BJ (cell line): Measurements from ENCODE around the gene CCL25. TPM values are rescaled to one million over a fixed set of nuclear protein-coding genes. Genes with fewer than 3 reads are reported as not detected.

Experiments used
- CTCF ChIA-PET: fragments of 350-600 bp; formaldehyde crosslinking; extraction: SDS; loops from one replicate; lab custom pipeline; 2021; ENCODE audit warnings: antibody characterized with exemption, inconsistent platforms; lab: Yijun Ruan, JAX
- POLR2A ChIA-PET: fragments of 300-600 bp; sonication (Branson Sonifier 250); formaldehyde crosslinking; extraction: SDS; loops from one replicate; lab custom pipeline; 2021; ENCODE audit warnings: antibody characterized with exemption; lab: Charles Lee
- DNase-seq: peaks from one replicate; pipeline ENCODE4 v3.0.0-alpha.2; 2011; ENCODE audit warnings: low read depth
- H3K27me3 ChIP-seq: 2 replicates; pipeline ENCODE4 v1.6.0; 2011; ENCODE audit warnings: low read length; ENCODE audit not compliant: control insufficient read depth, insufficient read depth
- H3K36me3 ChIP-seq: 2 replicates; pipeline ENCODE4 v1.5.1; 2011; ENCODE audit warnings: low read length; ENCODE audit not compliant: control insufficient read depth, insufficient read depth
- H3K4me3 ChIP-seq: 2 replicates; pipeline ENCODE4 v1.5.1; 2011; ENCODE audit warnings: low read depth, mild to moderate bottlenecking, control low read depth, low read length
- polyA plus RNA-seq: library from polyadenylated mRNA; depleted of rRNA; stranded (reverse); fragments of >200 nt; gene quantifications from 2 replicates; pipeline ENCODE4 v1.2.3, GENCODE V29; 2011
- TF ChIP-seq, protein P1 (sequence below): IDR thresholded peaks from 2 replicates; pipeline ENCODE4 v1.5.1; 2011; ENCODE audit warnings: low read depth, mild to moderate bottlenecking, control low read depth, inconsistent platforms, low read length, moderate library complexity; ENCODE audit not compliant: insufficient read depth

CCL25 gene
- polyA plus RNA-seq, 1 experiment, result not detected

GRCh38 chr19:8056533-8056932 is 4.0 kb downstream of the CCL25 start:
- DNase-seq, result no peak
- Histone ChIP-seq H3K4me3 (no peak overlapping the region), H3K27me3 (no peaks in the 10 kb centered on the region), H3K36me3 (no peaks in the 10 kb centered on the region)
- ChIA-PET CTCF (no interaction called here), POLR2A (no interaction called here)
- TF ChIP-seq, protein P1, sequence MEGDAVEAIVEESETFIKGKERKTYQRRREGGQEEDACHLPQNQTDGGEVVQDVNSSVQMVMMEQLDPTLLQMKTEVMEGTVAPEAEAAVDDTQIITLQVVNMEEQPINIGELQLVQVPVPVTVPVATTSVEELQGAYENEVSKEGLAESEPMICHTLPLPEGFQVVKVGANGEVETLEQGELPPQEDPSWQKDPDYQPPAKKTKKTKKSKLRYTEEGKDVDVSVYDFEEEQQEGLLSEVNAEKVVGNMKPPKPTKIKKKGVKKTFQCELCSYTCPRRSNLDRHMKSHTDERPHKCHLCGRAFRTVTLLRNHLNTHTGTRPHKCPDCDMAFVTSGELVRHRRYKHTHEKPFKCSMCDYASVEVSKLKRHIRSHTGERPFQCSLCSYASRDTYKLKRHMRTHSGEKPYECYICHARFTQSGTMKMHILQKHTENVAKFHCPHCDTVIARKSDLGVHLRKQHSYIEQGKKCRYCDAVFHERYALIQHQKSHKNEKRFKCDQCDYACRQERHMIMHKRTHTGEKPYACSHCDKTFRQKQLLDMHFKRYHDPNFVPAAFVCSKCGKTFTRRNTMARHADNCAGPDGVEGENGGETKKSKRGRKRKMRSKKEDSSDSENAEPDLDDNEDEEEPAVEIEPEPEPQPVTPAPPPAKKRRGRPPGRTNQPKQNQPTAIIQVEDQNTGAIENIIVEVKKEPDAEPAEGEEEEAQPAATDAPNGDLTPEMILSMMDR, result no peak

- Histone ChIP-seq H3K4me3 (no peak overlapping the region), H3K27me3 (no peaks in the 10 kb centered on the region), H3K36me3 (no peaks in the 10 kb centered on the region)
- ChIA-PET CTCF (no interaction called here), POLR2A (no interaction called here)
- TF ChIP-seq, protein P1, result no peak
- DNase-seq, result no peak
These were observed 5.1 kb downstream of the CCL25 start for GRCh38 chr19:8057545-8058270.

DNA sequence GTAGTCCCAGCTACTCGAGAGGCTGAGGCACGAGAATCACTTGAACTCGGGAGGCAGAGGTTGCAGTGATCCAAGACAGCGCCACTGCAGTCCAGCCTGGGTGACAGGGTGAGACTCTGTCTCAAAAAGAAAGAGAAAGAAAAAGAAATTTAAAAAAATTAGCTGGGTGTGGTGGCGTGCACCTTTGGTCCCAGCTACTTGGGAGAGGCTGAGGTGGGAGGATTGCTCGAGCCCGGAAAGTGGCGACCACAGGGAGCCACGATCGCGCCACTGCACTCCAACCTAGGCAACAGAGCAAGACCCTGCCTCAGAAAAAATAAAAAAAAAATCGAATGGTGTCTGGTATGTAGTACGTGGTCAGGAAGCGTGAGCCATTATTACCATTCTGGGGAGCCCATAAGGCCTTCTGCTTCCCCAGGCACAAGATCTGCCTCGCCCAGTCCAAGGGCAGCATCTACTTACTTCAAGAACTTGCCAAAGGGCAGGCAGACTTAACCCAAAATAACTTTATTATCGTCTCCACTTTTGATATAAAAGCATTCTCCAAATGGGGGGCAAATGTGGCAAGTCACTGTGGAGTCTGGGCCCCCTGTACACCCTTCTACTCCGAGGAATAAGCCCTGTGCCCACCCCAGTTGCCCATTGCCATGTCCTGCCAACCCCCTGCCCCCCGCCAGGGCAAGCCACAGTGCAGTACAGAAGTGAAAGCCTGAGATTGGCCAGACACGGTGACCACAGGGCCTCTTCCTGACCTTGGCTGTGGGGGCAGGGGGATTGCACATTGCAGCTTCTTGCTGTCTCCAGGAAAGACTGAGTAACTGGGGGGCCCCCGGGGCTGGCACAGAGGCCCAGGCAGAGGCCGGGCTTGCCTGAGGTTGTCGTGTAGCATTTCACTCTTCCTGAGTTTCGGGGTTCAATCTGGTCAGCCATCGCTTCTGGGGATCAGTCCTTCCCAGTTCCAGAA is 12.6 kb downstream of the CCL25 start:
- CTCF ChIA-PET, result no interaction called here

DNA sequence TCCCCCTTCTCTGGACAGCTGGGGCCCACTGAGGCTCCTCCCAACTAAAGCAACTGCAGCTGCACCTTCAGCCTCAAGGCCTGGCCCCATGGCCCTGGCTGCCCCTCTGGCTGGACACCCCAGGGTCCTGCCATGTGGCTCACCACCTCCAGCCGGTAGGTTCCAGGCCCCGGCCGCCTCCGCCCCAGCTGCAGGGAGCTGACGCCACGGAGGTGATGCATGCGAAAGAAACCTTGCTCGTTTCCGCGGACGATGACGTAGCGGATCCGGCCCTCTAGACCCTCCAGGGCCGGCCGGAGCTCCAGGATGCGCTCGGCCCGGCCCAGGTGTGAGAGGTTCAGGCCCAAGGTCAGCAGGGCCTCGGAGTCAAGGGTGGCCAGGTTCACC is 13.3 kb downstream of the CCL25 start:
- no peak for DNase-seq
- POLR2A ChIA-PET, result no interaction called here
- Histone ChIP-seq H3K27me3 (no peaks in the 10 kb centered on the region), H3K36me3 (no peaks in the 10 kb centered on the region), H3K4me3 (no peak overlapping the region)
- TF ChIP-seq, protein P1, result no peak
- CTCF ChIA-PET, result no interaction called here

More for the DNA sequence above, 12.6 kb downstream of the CCL25 start:
- no peak overlapping the region for H3K4me3 ChIP-seq
- H3K27me3 ChIP-seq, result no peaks in the 10 kb centered on the region
- TF ChIP-seq, protein P1, result no peak
- no peak for DNase-seq
- H3K36me3 ChIP-seq, result no peaks in the 10 kb centered on the region
- POLR2A ChIA-PET, result no interaction called here
